HepG2 (cell line): ENCODE data around the gene TEF. TPM values are rescaled to one million over a fixed set of nuclear protein-coding genes. Genes with fewer than 3 reads are reported as not detected.
A peak's percentile ranks its signal among the peaks of the same experiment; 100 is the strongest.

Source experiments
- ARHGAP35 ChIP-seq: sonication (generic); formaldehyde crosslinking; IDR thresholded peaks from 2 replicates; pipeline ENCODE4 v1.9.0; 2022; ENCODE audit warnings: mild to moderate bottlenecking, inconsistent platforms, moderate library complexity, missing genetic modification reagents, borderline replicate concordance
- ATRX ChIP-seq: sonication (generic); formaldehyde crosslinking; IDR thresholded peaks from 2 replicates; pipeline ENCODE4 v1.4.0; 2020; ENCODE audit warnings: missing genetic modification reagents, borderline replicate concordance
- BHLHE40 ChIP-seq: IDR thresholded peaks from 2 replicates; pipeline ENCODE4 v1.6.1; 2011; ENCODE audit warnings: low read length, improper control_type of control experiment
- CBX1 ChIP-seq: IDR thresholded peaks from one replicate; pipeline ENCODE4 v1.6.1; 2016; ENCODE audit warnings: antibody characterized with exemption, low read depth
- CBX2 ChIP-seq, 2 experiments: fragments of 200-600 bp in 1 of 2; sonication (generic); formaldehyde crosslinking in 1 of 2; IDR thresholded peaks; 2 replicates each; pipeline versions ENCODE4 v1.7.0 to v1.8.1; 2018 to 2022; ENCODE audit warnings: low read depth in 2 of 2, low read length in 1 of 2, mild to moderate bottlenecking in 1 of 2, missing genetic modification reagents in 1 of 2
- FOXK1 ChIP-seq: sonication (generic); formaldehyde crosslinking; IDR thresholded peaks from 2 replicates; pipeline ENCODE4 v1.4.0; 2020; ENCODE audit warnings: low read depth, missing genetic modification reagents, borderline replicate concordance
- GTF3A ChIP-seq: sonication (generic); formaldehyde crosslinking; conservative IDR thresholded peaks from 2 replicates; pipeline ENCODE4 v1.4.0; 2020; ENCODE audit warnings: mild to moderate bottlenecking, missing genetic modification reagents
- HNF4G ChIP-seq, 2 experiments: sonication (generic) in 1 of 2; formaldehyde crosslinking in 1 of 2; IDR thresholded peaks; 2 replicates each; pipeline versions ENCODE4 v1.4.0 to v1.6.1; 2011 to 2020; ENCODE audit warnings: borderline replicate concordance in 2 of 2, low read depth in 2 of 2, mild to moderate bottlenecking in 2 of 2, low read length in 1 of 2, missing genetic modification reagents in 1 of 2, moderate library complexity in 1 of 2
- KDM1A ChIP-seq: IDR thresholded peaks from 2 replicates; pipeline ENCODE4 v1.6.1; 2016; ENCODE audit warnings: missing compliant biosample characterization
- MAFK ChIP-seq, 2 experiments: IDR thresholded peaks in 1 of 2; conservative IDR thresholded peaks in 1 of 2; 2 replicates each; pipeline ENCODE4 v1.6.1; 2011; ENCODE audit warnings: improper control_type of control experiment in 2 of 2, low read length in 2 of 2
- MBD4 ChIP-seq: IDR thresholded peaks from 2 replicates; pipeline ENCODE4 v1.6.1; 2012; ENCODE audit warnings: low read length, inconsistent platforms, borderline replicate concordance
- MNT ChIP-seq: fragments of 450-650 bp; IDR thresholded peaks from 2 replicates; pipeline ENCODE4 v1.6.1; 2016
- PITX1 ChIP-seq: sonication (generic); formaldehyde crosslinking; IDR thresholded peaks from 2 replicates; pipeline ENCODE4 v1.5.1; 2020; ENCODE audit warnings: mild to moderate bottlenecking, missing genetic modification reagents
- RCOR2 ChIP-seq: IDR thresholded peaks from 2 replicates; pipeline ENCODE4 v1.6.1; 2016; ENCODE audit warnings: missing biosample characterization, missing genetic modification reagents
- RFX5 ChIP-seq: IDR thresholded peaks from 2 replicates; pipeline ENCODE4 v1.6.1; 2011; ENCODE audit warnings: low read depth, low read length, improper control_type of control experiment
- RXRB ChIP-seq: IDR thresholded peaks from 2 replicates; pipeline ENCODE4 v1.6.1; 2016; ENCODE audit warnings: borderline replicate concordance, missing genetic modification reagents, missing compliant biosample characterization
- TAF15 ChIP-seq: fragments of 200-400 bp; formaldehyde crosslinking; IDR thresholded peaks from one replicate; pipeline ENCODE4 v1.6.1; 2018; ENCODE audit warnings: mild to moderate bottlenecking, low read depth, low read length; ENCODE audit not compliant: poor library complexity, severe bottlenecking
- TCF7L2 ChIP-seq: IDR thresholded peaks from 2 replicates; pipeline ENCODE4 v1.6.1; 2011; ENCODE audit warnings: mild to moderate bottlenecking, low read depth, low read length, moderate library complexity
- XBP1 ChIP-seq: sonication (generic); formaldehyde crosslinking; IDR thresholded peaks from 2 replicates; pipeline ENCODE4 v1.5.0; 2020; ENCODE audit warnings: missing genetic modification reagents
- ZFP36 ChIP-seq: fragments of 150-350 bp; IDR thresholded peaks from 2 replicates; pipeline ENCODE4 v1.6.1; 2018; ENCODE audit warnings: borderline replicate concordance, low read length, low read depth; ENCODE audit not compliant: partially characterized antibody
- ZFP90 ChIP-seq: sonication (generic); formaldehyde crosslinking; IDR thresholded peaks from 2 replicates; pipeline ENCODE4 v1.8.0; 2022; ENCODE audit warnings: missing genetic modification reagents, mild to moderate bottlenecking, inconsistent platforms, borderline replicate concordance
- ZNF546 ChIP-seq: sonication (generic); formaldehyde crosslinking; conservative IDR thresholded peaks from 2 replicates; pipeline ENCODE4 v1.8.1; 2023; ENCODE audit warnings: mild to moderate bottlenecking, missing genetic modification reagents
- ZNF550 ChIP-seq: sonication (generic); formaldehyde crosslinking; IDR thresholded peaks from 2 replicates; pipeline ENCODE4 v1.4.0; 2020; ENCODE audit warnings: mild to moderate bottlenecking, missing genetic modification reagents, borderline replicate concordance
- polyA plus RNA-seq, 8 experiments: library from polyadenylated mRNA; depleted of rRNA in 3 of 8; stranded (reverse) in 7 of 8; unstranded in 1 of 8; fragments of >200 nt; fragmentation: Illumina TruSeq in 4 of 8; extraction: Trizol in 4 of 8; gene quantifications; 2 replicates each; pipeline versions ENCODE4 v1.2.1 to v1.2.3, GENCODE V29; 2011 to 2016; ENCODE audit warnings: low read depth in 4 of 8, missing spikeins in 1 of 8, mixed read lengths in 1 of 8; ENCODE audit not compliant: insufficient read depth in 1 of 8
- total RNA-seq, 5 experiments: library from RNA; depleted of rRNA; stranded (reverse); fragments of >200 nt; fragmentation: Illumina TruSeq; extraction: Trizol; gene quantifications; 2 replicates each; pipeline ENCODE4 v1.2.3, GENCODE V29; 2016; ENCODE audit warnings: low read depth in 1 of 5
- TF ChIP-seq, protein P1 (sequence below): sonication (generic); formaldehyde crosslinking; IDR thresholded peaks from 2 replicates; pipeline ENCODE4 v1.4.0; 2020; ENCODE audit warnings: mild to moderate bottlenecking, missing genetic modification reagents, borderline replicate concordance

Gene TEF
- total and polyA plus RNA-seq, 2 of the 13 experiments (the other 11 are each of a cell fraction or from before 2014, with no cell fraction given): 7.6 to 11.2 TPM

GRCh38 chr22:41448189-41448808 is 66.6 kb downstream of the TEF start (continued):
- peak; percentile 76 for TF ChIP-seq BHLHE40
- no peak for TF ChIP-seq XBP1 (CRISPR knock-in tag)
- TF ChIP-seq MBD4: no peak
- TF ChIP-seq ZFP36: no peak
- no peak for TF ChIP-seq PITX1
- no peak for TF ChIP-seq ATRX (CRISPR knock-in tag)
- TF ChIP-seq, protein P1, sequence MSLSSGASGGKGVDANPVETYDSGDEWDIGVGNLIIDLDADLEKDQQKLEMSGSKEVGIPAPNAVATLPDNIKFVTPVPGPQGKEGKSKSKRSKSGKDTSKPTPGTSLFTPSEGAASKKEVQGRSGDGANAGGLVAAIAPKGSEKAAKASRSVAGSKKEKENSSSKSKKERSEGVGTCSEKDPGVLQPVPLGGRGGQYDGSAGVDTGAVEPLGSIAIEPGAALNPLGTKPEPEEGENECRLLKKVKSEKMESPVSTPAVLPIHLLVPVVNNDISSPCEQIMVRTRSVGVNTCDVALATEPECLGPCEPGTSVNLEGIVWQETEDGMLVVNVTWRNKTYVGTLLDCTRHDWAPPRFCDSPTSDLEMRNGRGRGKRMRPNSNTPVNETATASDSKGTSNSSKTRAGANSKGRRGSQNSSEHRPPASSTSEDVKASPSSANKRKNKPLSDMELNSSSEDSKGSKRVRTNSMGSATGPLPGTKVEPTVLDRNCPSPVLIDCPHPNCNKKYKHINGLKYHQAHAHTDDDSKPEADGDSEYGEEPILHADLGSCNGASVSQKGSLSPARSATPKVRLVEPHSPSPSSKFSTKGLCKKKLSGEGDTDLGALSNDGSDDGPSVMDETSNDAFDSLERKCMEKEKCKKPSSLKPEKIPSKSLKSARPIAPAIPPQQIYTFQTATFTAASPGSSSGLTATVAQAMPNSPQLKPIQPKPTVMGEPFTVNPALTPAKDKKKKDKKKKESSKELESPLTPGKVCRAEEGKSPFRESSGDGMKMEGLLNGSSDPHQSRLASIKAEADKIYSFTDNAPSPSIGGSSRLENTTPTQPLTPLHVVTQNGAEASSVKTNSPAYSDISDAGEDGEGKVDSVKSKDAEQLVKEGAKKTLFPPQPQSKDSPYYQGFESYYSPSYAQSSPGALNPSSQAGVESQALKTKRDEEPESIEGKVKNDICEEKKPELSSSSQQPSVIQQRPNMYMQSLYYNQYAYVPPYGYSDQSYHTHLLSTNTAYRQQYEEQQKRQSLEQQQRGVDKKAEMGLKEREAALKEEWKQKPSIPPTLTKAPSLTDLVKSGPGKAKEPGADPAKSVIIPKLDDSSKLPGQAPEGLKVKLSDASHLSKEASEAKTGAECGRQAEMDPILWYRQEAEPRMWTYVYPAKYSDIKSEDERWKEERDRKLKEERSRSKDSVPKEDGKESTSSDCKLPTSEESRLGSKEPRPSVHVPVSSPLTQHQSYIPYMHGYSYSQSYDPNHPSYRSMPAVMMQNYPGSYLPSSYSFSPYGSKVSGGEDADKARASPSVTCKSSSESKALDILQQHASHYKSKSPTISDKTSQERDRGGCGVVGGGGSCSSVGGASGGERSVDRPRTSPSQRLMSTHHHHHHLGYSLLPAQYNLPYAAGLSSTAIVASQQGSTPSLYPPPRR (CRISPR knock-in tag): peak; percentile 53; the same call in 1 of the 2 replicates
- no peak for TF ChIP-seq KDM1A (CRISPR knock-in tag)
- no peak for TF ChIP-seq ZNF550 (CRISPR knock-in tag)
- TF ChIP-seq FOXK1 (CRISPR knock-in tag): 0 out of 2 replicates have a peak, but pooled peaks have one; percentile 13
- peak; percentile 63; the same call in 1 of the 2 replicates for TF ChIP-seq RXRB (CRISPR knock-in tag)
- peak; percentile 99 for TF ChIP-seq RFX5
- TF ChIP-seq ARHGAP35: no peak
- peak; percentile 86 for TF ChIP-seq MNT
- TF ChIP-seq MAFK (conservative IDR thresholded peaks at IDR 0.05 in 1 of 2, IDR thresholded peaks at IDR 0.05 in 1 of 2; ENCODE audit: low read length in 2 of 2): no peak
- no peak for TF ChIP-seq CBX1
- no peak for TF ChIP-seq TCF7L2
- no peak for TF ChIP-seq TAF15
- TF ChIP-seq ZNF546 (CRISPR knock-in tag): no peak
- TF ChIP-seq RCOR2 (CRISPR knock-in tag): no peak
- no peak for TF ChIP-seq CBX2 (IDR thresholded peaks at IDR 0.05; ENCODE audit: low read depth, low read length)
- TF ChIP-seq CBX2 (CRISPR knock-in tag; IDR thresholded peaks at IDR 0.05; ENCODE audit: low read depth): no peak
- TF ChIP-seq HNF4G (IDR thresholded peaks at IDR 0.05; ENCODE audit: borderline replicate concordance, low read depth, low read length): peak; percentile 86
- peak; percentile 78; the same call in 1 of the 2 replicates for TF ChIP-seq HNF4G (CRISPR knock-in tag; IDR thresholded peaks at IDR 0.05; ENCODE audit: borderline replicate concordance, low read depth)
- peak; percentile 36; the same call in 1 of the 2 replicates for TF ChIP-seq ZFP90 (CRISPR knock-in tag)
- TF ChIP-seq GTF3A (CRISPR knock-in tag): no peak
